Thyroid gland (tissue), 4 donors: ENCODE measurements around the gene HSPB8. TPM values are rescaled to one million over a fixed set of nuclear protein-coding genes. Genes with fewer than 3 reads are reported as not detected.

Experiments used
- DNase-seq, 2 donors: peaks; one replicate each; pipeline ENCODE4 v3.0.0-alpha.2; 2019
- H3K27ac ChIP-seq, 3 donors: fragments of 200-600 bp; sonication (generic); 1 replicate in 2 of 3; 2 replicates in 1 of 3; pipeline ENCODE4 v1.5.1; 2016 to 2019; ENCODE audit warnings: mild to moderate bottlenecking in 1 of 3, moderate library complexity in 1 of 3
- H3K27me3 ChIP-seq: fragments of 200-600 bp; sonication (generic); one replicate; pipeline ENCODE4 v1.5.1; 2019
- H3K36me3 ChIP-seq, 2 donors: fragments of 200-600 bp; sonication (generic); one replicate each; pipeline ENCODE4 v1.5.1; 2016 to 2019
- H3K4me1 ChIP-seq, 2 donors: fragments of 200-600 bp; sonication (generic); one replicate each; pipeline ENCODE4 v1.5.1; 2017 to 2019
- H3K4me3 ChIP-seq, 3 donors: fragments of 200-600 bp; sonication (generic); replicated peaks in 1 of 3; 1 replicate in 2 of 3; 2 replicates in 1 of 3; pipeline ENCODE4 v1.5.1; 2016; ENCODE audit warnings: mild to moderate bottlenecking in 1 of 3
- H3K9me3 ChIP-seq: fragments of 200-600 bp; sonication (generic); one replicate; pipeline ENCODE4 v1.5.1; 2017
- POLR2A ChIP-seq, 2 donors: fragments of 450-650 bp; IDR thresholded peaks; one replicate each; pipeline ENCODE4 v1.6.1; 2017; ENCODE audit warnings: antibody characterized with exemption in 2 of 2, mild to moderate bottlenecking in 2 of 2, moderate library complexity in 1 of 2
- WGBS, 2 donors: methylation state at CpG; one replicate each; pipeline ENCODE4 v1.1.5; 2017; 5-methylcytosine and 5-hydroxymethylcytosine counted together
- intact Hi-C: fragments of 100-400 bp; cut with DNase I; formaldehyde crosslinking; loops from one replicate; pipeline ENCODE4 v1.15.1; 2023
- total RNA-seq, 4 donors: library from RNA; depleted of rRNA; stranded (reverse); fragments of >200 nt; gene quantifications; one replicate each; pipeline ENCODE4 v1.2.3, GENCODE V29; 2016
- TF ChIP-seq, protein P1 (sequence below), 6 experiments: fragments of 200-600 bp in 3 of 6; fragments of 450-650 bp in 3 of 6; sonication (generic) in 3 of 6; IDR thresholded peaks; one replicate each; pipeline ENCODE4 v1.5.1; 2016 to 2019; ENCODE audit warnings: antibody characterized with exemption in 6 of 6, mild to moderate bottlenecking in 2 of 6, inconsistent platforms in 1 of 6, moderate library complexity in 1 of 6

Gene HSPB8
- total RNA-seq, 4 donors from 2014 or later: 39.0 to 73.9 (median 53.0) TPM

DNA sequence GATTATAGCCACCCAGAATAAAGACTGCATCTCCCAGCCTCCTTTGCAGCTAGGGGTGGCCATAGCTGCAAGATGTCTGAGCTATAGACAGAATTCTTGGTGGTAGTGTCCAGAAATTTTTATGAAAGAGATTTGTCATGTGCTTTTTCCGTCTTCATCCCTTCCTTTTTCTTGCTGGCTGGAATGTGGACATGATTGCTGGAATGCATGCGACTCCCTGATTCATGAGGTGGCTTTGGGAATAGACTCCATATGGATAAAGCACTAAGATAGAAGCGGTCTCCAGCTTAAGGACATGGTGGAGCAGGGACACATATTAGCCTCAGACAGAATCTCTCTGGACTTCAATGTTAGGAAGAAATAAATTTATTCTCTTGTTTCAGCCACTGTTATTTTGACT, 10.0 kb upstream of the HSPB8 start:
- Histone ChIP-seq H3K4me3 (no peak overlapping the region), H3K4me1 (peaks cover 3 to 5% of the 10 kb centered on the region in 2 donors), H3K27ac (peak overlapping the region in 1 of 3 donors; percentile 36), H3K36me3 (no peaks in the 10 kb centered on the region), H3K27me3 (no peaks in the 10 kb centered on the region), H3K9me3 (no peaks in the 10 kb centered on the region)
- TF ChIP-seq, protein P1, sequence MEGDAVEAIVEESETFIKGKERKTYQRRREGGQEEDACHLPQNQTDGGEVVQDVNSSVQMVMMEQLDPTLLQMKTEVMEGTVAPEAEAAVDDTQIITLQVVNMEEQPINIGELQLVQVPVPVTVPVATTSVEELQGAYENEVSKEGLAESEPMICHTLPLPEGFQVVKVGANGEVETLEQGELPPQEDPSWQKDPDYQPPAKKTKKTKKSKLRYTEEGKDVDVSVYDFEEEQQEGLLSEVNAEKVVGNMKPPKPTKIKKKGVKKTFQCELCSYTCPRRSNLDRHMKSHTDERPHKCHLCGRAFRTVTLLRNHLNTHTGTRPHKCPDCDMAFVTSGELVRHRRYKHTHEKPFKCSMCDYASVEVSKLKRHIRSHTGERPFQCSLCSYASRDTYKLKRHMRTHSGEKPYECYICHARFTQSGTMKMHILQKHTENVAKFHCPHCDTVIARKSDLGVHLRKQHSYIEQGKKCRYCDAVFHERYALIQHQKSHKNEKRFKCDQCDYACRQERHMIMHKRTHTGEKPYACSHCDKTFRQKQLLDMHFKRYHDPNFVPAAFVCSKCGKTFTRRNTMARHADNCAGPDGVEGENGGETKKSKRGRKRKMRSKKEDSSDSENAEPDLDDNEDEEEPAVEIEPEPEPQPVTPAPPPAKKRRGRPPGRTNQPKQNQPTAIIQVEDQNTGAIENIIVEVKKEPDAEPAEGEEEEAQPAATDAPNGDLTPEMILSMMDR (IDR thresholded peaks at IDR 0.05): no peak
- TF ChIP-seq POLR2A (IDR thresholded peaks at IDR 0.05): no peak
- intact Hi-C loops: no loop called here
- 81 to 85% methylated on average over 3 of the region's 3 CpGs for WGBS, 2 donors
- DNase-seq: no peak

DNA sequence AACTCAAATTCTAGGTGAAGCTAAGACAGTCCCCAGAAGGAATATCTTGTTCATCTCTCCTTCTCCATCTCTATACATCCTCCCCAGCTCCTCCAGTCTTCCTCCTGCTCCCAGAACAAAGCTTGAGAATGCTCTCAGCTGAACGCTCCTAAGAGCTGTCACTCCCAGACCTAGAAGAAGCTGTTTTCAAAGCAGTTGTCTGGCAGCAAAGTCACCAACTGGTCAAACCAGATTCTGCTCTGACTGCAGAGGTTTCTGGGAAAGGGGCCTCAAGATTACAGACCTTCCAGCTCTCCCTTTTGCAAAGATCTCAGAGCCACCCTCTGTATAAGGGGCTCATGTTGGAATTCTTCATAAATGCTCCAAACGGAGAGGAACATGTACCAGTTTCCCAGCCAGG, 9.6 kb upstream of the HSPB8 start:
- Histone ChIP-seq H3K36me3 (no peaks in the 10 kb centered on the region), H3K4me1 (peaks cover 3 to 5% of the 10 kb centered on the region in 2 donors), H3K27ac (peak overlapping the region in 2 of 3 donors; percentile 30 to 36), H3K27me3 (no peaks in the 10 kb centered on the region), H3K9me3 (no peaks in the 10 kb centered on the region), H3K4me3 (no peak overlapping the region)
- intact Hi-C loops: no loop called here
- peak; percentile 41 to 63 for DNase-seq
- WGBS, 2 donors: 25 to 35% methylated on average over 2 of the region's 2 CpGs
- TF ChIP-seq, protein P1 (IDR thresholded peaks at IDR 0.05): no peak
- no peak for TF ChIP-seq POLR2A (IDR thresholded peaks at IDR 0.05)

DNA sequence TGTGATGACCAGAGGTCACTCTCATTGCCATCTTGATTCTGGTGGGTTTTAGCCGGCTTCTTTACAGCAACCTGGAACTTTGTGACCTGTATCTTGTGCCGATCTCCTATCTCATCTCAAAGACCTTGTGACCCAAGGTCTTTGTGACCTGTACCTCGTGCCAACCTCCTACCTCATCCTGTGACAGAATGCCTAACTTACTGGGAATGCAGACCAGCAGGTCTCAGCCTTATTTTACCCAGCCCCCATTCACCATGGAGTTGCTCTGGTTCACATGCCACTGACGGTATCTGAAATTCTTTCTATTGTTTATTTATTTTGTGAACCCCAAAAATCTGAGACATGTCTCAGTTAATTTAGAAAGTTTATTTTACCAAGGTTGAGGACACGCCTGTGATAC, 7.4 kb upstream of the HSPB8 start:
- H3K4me1 ChIP-seq: peaks cover 3 to 10% of the 10 kb centered on the region in 2 donors
- H3K27ac ChIP-seq: no peak overlapping the region
- intact Hi-C loops: no loop called here
- no peaks in the 10 kb centered on the region for H3K9me3 ChIP-seq
- H3K36me3 ChIP-seq: no peaks in the 10 kb centered on the region
- no peak for DNase-seq
- no peaks in the 10 kb centered on the region for H3K27me3 ChIP-seq
- H3K4me3 ChIP-seq: no peak overlapping the region
- TF ChIP-seq POLR2A (IDR thresholded peaks at IDR 0.05): no peak
- TF ChIP-seq, protein P1 (IDR thresholded peaks at IDR 0.05): no peak
- 84 to 91% methylated on average over 5 of the region's 5 CpGs for WGBS, 2 donors

DNA sequence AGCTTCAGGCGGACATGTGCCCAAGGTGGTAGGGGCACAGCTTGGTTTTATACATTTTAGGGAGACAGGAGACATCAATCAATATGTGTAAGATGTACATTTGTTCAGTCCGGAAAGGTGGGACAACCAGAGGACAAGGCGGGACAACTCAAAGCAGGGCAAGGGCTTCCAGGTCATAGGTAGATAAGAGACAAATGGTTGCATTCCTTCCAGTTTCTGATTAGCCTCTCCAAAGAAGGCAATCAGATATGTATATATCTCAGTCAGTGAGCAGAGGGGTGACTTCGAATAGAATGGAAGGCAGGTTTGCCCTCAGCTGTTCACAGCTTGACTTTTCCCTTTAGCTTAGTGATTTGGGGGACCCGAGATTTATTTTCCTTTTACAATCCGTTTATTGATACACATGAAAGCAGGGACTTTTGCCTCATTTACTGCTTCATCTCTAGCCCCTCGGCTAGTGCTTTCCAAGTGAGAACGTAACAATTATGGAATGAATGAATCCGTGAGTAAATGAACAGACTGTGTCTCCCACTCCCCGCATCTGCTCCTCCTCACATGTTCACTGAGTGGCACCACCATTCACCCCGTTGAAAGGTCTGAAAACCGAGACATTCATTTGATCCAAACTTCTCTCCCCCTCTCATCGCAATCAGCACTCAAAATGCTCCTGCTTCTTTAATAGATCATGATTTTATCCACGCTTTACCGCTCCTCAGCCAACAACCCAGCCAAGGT, 6.9 kb upstream of the HSPB8 start:
- H3K27ac ChIP-seq: no peak overlapping the region
- H3K27me3 ChIP-seq: no peaks in the 10 kb centered on the region
- no peak overlapping the region for H3K4me3 ChIP-seq
- WGBS, 2 donors: 77% methylated on average over 15 of the region's 15 CpGs
- no peak for TF ChIP-seq POLR2A (IDR thresholded peaks at IDR 0.05)
- TF ChIP-seq, protein P1 (IDR thresholded peaks at IDR 0.05): no peak
- H3K9me3 ChIP-seq: no peaks in the 10 kb centered on the region
- intact Hi-C loops: no loop called here
- no peaks in the 10 kb centered on the region for H3K36me3 ChIP-seq
- no peak for DNase-seq
- peaks cover 3 to 14% of the 10 kb centered on the region in 2 donors for H3K4me1 ChIP-seq

DNA sequence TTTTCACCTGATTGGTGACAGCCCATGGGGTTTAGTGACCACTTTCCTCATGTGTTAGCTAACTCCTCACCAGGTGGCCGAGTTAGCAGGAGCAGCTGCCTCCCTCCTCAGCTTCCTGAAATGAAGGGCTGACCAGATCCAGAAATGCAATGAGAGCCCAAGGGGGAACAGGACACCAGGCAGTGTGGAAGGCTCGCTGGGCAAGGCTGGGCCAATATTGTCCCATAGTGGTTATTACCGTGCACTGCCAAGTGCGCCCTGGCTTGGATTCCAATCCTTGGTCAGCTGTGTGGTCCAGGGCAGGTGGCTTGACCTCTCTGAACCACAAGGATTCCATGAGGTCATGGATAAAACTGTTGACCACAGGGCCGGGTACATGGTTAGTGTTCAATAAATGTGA, 3.6 kb upstream of the HSPB8 start:
- H3K27ac ChIP-seq: no peak overlapping the region
- no peak for DNase-seq
- intact Hi-C loops: no loop called here
- 82 to 90% methylated on average over 3 to 5 of the region's 5 CpGs for WGBS, 2 donors
- H3K9me3 ChIP-seq: no peaks in the 10 kb centered on the region
- no peak overlapping the region for H3K4me3 ChIP-seq
- peaks cover 16 to 19% of the 10 kb centered on the region in 2 donors for H3K4me1 ChIP-seq
- no peak for TF ChIP-seq POLR2A (IDR thresholded peaks at IDR 0.05)
- TF ChIP-seq, protein P1 (IDR thresholded peaks at IDR 0.05): no peak
- no peaks in the 10 kb centered on the region for H3K36me3 ChIP-seq
- no peaks in the 10 kb centered on the region for H3K27me3 ChIP-seq
